ENCODE measurements around the gene CRACR2A. TPM values are rescaled to one million over a fixed set of nuclear protein-coding genes. Genes with fewer than 3 reads are reported as not detected.

CRACR2A gene
- polyA plus RNA-seq, 1 experiment: 1.4 TPM

DNA sequence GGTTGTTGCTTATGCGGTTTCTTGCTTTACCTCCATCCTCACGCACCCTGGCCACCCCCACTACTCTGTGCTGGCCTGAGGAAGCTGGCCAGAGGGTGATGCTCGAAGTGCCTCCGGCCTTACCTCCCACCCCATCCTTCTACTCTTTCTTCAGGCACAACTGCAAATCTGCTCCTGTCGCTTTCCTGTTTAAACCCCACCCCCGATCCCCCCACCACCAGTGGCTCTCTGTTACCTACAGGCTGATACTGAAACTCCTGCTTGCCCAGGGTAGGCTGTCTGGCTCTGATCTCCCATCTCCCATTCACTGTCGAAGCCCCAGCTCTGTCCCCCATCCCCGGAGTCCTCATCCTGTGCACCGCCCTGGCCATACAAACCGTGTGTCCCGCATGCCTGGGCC, 150.4 kb downstream of the CRACR2A start:
- H3K27me3 ChIP-seq (ENCODE audit: control insufficient read depth, insufficient read depth, low read length): peaks cover 12% of the 10 kb centered on the region
- H3K4me3 ChIP-seq (ENCODE audit: low read depth, low read length): no peak overlapping the region
- ChIA-PET POLR2A (no interaction called here), CTCF (no interaction called here)
- TF ChIP-seq, protein P1, sequence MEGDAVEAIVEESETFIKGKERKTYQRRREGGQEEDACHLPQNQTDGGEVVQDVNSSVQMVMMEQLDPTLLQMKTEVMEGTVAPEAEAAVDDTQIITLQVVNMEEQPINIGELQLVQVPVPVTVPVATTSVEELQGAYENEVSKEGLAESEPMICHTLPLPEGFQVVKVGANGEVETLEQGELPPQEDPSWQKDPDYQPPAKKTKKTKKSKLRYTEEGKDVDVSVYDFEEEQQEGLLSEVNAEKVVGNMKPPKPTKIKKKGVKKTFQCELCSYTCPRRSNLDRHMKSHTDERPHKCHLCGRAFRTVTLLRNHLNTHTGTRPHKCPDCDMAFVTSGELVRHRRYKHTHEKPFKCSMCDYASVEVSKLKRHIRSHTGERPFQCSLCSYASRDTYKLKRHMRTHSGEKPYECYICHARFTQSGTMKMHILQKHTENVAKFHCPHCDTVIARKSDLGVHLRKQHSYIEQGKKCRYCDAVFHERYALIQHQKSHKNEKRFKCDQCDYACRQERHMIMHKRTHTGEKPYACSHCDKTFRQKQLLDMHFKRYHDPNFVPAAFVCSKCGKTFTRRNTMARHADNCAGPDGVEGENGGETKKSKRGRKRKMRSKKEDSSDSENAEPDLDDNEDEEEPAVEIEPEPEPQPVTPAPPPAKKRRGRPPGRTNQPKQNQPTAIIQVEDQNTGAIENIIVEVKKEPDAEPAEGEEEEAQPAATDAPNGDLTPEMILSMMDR (IDR thresholded peaks at IDR 0.05; ENCODE audit: insufficient read depth, low read depth, low read length): no peak
- H3K36me3 ChIP-seq (ENCODE audit: control insufficient read depth, insufficient read depth, low read length): no peaks in the 10 kb centered on the region
- no peak for DNase-seq (ENCODE audit: low read depth)

DNA sequence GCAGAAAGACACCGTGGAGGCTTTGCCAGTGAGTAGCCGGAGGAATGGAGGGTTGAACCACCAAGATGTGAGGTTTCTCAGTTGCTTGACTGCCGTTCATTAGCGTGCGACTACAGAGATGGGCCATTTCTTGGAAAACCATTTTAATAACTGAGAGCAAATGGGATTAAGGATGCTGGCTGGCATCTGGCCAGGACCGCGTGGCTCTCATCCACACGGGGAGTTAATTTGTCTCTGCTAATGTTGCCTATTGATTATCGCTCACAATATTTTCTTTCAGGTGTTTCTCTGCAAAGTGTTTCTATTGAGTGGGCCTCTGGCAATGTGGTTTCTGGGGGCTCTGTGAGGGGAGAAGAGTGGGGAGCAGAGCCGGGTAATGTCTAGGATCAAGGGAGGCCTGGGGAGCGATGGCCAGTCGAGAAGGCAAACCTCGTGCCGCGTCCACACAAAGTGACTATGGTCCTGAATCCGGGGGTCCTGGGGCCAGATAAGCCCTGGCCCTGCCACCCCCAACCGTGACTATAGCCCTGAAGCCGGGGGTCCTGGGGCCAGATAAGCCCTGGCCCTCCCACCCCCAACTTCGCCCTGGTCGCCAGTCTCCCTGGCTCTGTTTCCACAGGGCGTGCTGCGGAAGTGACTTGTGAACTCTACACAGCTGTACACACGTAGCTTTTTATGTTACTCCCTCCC, 151.3 kb downstream of the CRACR2A start:
- ChIA-PET POLR2A (no interaction called here), CTCF (no interaction called here)
- Histone ChIP-seq H3K27me3 (ENCODE audit: control insufficient read depth, insufficient read depth, low read length) (peaks cover 11% of the 10 kb centered on the region), H3K4me3 (ENCODE audit: low read depth, low read length) (no peak overlapping the region), H3K36me3 (ENCODE audit: control insufficient read depth, insufficient read depth, low read length) (no peaks in the 10 kb centered on the region)
- TF ChIP-seq, protein P1 (IDR thresholded peaks at IDR 0.05; ENCODE audit: insufficient read depth, low read depth, low read length): no peak
- DNase-seq (ENCODE audit: low read depth): no peak

DNA sequence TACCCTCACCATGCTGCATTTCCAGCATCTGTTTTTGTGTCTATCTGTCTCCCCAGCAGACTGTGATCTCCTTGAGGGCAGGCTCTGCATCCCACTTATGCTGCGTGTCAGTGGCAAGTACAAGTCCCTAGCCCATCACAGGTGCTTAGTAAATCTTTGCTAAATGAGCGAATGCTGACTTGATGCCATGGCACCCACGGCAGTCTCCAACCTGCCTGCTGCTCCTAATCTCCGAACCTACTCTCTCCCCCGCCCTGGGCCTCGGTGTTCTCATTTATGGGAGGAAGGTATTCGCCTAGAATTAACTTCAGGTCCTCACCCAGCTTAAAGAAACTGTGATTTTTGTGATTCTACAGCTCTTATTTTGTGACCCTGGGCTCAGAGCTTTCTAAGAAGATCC, 152.0 kb downstream of the CRACR2A start:
- Histone ChIP-seq H3K4me3 (ENCODE audit: low read depth, low read length) (no peak overlapping the region), H3K27me3 (ENCODE audit: control insufficient read depth, insufficient read depth, low read length) (peaks cover 11% of the 10 kb centered on the region), H3K36me3 (ENCODE audit: control insufficient read depth, insufficient read depth, low read length) (no peaks in the 10 kb centered on the region)
- TF ChIP-seq, protein P1 (IDR thresholded peaks at IDR 0.05; ENCODE audit: insufficient read depth, low read depth, low read length): no peak
- CTCF ChIA-PET: no interaction called here
- DNase-seq (ENCODE audit: low read depth): no peak
- POLR2A ChIA-PET: no interaction called here

DNA sequence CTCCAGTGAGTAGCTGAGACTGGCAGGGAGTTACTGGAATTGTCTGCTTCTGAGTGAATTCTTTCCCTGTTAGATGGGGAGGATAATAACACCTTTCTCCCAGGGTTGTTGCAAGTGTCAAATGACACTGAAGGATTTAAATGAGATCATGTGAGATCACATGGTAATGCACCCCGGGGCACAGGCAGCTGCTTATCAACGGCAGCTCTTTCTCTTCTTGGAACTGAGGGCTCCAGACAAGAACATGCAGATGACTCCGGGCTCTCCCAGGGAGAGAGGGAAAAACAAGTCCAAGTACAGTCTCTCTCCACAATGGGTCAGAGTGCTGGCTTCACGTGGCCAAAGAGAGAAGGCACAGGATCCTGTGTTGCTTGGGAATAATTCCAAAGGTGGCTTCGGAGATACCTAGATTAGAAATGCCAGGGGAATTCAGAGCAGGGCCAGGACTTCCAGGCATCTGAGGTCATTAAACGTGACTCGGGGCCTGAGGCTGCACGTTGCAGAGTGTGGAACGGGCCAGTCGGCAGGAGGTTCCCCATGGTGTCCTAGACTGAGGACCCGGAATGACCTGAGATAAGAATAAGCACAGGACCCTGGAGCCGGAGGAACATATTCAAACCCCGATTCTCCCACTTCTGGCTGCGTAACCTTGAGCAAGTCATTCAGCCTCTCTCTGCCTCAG, 152.7 kb downstream of the CRACR2A start:
- TF ChIP-seq, protein P1 (IDR thresholded peaks at IDR 0.05; ENCODE audit: insufficient read depth, low read depth, low read length): no peak
- POLR2A ChIA-PET: no interaction called here
- H3K27me3 ChIP-seq (ENCODE audit: control insufficient read depth, insufficient read depth, low read length): peaks cover 6% of the 10 kb centered on the region
- H3K36me3 ChIP-seq (ENCODE audit: control insufficient read depth, insufficient read depth, low read length): no peaks in the 10 kb centered on the region
- H3K4me3 ChIP-seq (ENCODE audit: low read depth, low read length): no peak overlapping the region
- CTCF ChIA-PET: no interaction called here
- no peak for DNase-seq (ENCODE audit: low read depth)

DNA sequence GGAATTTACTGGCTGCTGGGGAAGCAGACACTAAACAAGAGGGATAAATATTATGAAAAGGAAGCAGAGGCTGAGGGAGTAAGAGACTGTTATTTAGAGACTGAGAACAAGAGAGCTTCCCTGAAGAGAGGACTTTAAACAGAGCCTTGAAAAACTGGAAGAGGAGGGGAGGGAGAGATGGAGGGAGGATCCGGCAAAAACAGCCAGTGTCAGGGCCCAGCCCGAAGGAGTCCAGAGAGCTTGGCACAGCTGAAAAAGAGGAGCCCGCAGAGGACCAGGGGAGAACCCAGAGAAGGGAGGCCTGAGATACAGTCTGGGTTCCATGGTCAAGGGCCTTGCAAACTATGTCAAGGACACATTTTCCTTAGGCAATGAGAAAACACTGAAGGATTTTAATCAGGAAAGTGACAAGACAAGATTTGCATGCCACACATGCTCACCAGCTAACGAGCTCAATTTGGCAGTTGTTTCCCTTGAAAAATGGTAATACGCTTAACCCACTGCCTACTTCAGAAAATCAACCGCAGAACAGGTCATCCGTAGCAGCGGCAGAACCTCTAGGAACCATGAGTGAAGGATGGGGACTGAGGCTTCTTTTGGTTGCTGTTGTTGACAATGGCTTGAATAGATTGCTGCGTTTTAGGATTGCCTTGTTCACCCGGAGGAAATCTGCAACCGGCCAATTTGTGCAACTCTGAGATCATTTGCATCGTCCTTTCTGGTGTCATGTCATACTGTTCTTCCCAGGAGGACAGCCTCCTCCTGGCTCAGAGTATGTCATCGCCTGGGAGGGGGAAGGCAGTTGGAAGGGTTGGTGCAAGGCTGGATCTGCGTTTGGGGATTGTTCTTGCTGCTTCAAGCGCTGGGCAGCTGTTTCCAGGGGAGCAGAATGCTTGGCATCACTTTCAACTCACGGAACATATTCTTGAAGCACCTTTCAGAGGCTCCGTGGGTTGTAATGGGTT, 153.7 kb downstream of the CRACR2A start:
- Histone ChIP-seq H3K27me3 (ENCODE audit: control insufficient read depth, insufficient read depth, low read length) (0 out of 2 replicates have a peak, but pooled peaks cover 5% of the 10 kb centered on the region), H3K36me3 (ENCODE audit: control insufficient read depth, insufficient read depth, low read length) (no peaks in the 10 kb centered on the region), H3K4me3 (ENCODE audit: low read depth, low read length) (no peak overlapping the region)
- ChIA-PET CTCF (no interaction called here), POLR2A (no interaction called here)
- TF ChIP-seq, protein P1 (IDR thresholded peaks at IDR 0.05; ENCODE audit: insufficient read depth, low read depth, low read length): no peak
- no peak for DNase-seq (ENCODE audit: low read depth)

Measured in BJ (cell line).